ENCODE data around the gene RSAD2.
A peak's percentile ranks its signal among the peaks of the same experiment; 100 is the strongest.
"Not testable (repeated sequence)": the region's sequence is repeated elsewhere in the genome, so short reads cannot be mapped to it uniquely, and the experiment has no call there.

The RSAD2 gene

GRCh38 chr2:6864923-6865345 is 12.6 kb upstream of the RSAD2 start:
- no peak for DNase-seq (ENCODE audit: low spot score)

DNA sequence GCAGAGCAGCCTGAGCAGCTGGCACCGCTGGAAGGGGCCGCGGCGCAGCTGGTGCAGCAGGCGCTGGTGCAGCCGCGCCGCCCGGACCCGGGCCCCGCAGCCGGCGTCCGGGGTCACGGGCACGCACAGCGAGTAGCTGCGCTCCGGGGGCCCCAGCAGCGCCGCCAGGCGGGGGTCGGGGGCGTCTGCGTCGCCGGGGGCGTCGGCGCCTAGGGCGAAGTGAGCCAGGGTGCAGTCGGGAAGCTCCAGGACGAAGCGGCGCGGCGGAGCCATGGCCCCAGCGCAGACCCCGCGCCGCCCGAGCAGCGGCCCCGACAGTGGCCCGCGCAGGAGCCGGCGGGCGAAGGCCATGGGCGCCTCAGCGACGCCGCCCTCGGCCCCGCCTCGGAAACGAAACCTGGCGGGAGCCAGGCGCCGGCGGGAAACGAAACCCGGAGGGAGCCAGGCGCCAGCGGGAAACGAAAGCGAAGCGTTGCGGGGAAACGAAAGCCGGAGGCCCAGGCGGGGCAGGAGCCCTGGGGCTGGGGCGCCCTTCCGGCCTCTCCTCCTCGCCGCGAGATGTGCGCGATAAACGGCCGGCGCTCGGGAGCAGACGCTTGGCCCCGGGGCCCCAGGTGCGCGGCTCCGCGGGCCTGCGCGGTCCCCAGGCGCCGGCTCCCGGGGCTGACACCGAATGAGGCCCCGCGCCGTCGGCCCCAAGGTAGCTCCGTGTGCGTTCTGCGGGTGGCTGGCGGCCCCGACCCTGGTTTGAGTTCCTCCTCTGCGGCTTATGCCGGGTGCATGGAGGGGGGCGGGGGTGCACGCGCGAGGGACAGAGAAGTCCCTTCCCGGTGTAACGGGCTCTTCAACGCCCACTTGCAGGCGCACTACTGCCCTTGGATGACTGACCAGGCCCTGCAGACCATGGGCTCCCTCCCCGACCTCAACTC is 12.0 kb upstream of the RSAD2 start, which contains the start of gene CMPK2:
TSS of gene CMPK2 (minus strand) at position 562 of the 929 bp plus-strand sequence. CDS start at position 351, 211 bp downstream.
- peak; percentile 85 for DNase-seq (ENCODE audit: low spot score)

GRCh38 chr2:6866275-6866671 is 11.3 kb upstream of the RSAD2 start:
- DNase-seq (ENCODE audit: low spot score): peak; percentile 48

DNA sequence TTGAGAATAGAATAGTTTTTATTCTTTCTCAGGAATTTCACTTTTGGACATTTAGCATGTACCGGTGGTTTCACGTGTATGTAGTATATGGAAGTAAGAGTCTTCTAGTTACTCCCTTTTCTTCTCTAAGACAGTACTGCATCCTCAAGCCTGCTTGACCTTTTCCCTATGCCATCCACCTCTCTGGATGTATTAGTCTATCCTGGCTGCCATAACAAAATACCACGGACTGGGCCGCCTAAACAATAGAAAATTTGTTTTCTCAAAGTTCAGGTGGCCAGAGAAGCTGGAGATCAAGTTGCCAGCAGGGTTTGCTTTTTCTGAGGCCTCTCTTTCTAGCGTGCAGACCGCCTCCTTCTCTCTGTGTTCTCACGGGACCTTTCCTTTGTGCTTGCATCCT is 10.6 kb upstream of the RSAD2 start:
- DNase-seq (ENCODE audit: low spot score): no peak

- no peak for DNase-seq (ENCODE audit: low spot score)
Observed at GRCh38 chr2:6872394-6872793, 5.2 kb upstream of the RSAD2 start.

GRCh38 chr2:6874032-6874431 is 3.5 kb upstream of the RSAD2 start:
- DNase-seq (ENCODE audit: low spot score): no peak

GRCh38 chr2:6876309-6876708 is 1.3 kb upstream of the RSAD2 start:
- DNase-seq (ENCODE audit: low spot score): no peak

DNA sequence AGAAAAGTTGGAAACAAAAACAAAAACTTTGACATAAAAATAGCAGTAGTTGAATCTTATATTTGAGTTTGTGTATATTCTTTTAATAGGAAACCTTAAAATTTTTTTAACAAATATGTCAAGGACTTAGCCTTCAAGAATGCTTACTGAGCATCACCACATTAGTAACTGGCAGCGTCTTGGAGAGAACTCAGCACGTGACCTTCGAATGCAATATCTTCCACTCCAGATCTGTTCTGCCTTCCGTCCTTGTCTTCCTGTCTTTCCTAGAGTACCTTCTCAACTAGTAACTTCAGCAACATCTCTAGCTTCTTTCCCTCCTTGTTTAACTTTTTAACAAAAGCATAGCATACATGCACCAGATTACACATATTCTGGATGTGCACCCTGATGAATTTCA is 972 bp downstream of the RSAD2 start:
- no peak for DNase-seq (ENCODE audit: low spot score)

GRCh38 chr2:6879011-6879410 is 1.4 kb downstream of the RSAD2 start:
- no peak for DNase-seq (ENCODE audit: low spot score)

GRCh38 chr2:6880200-6880733 is 2.7 kb downstream of the RSAD2 start:
- no peak for DNase-seq (ENCODE audit: low spot score)

DNA sequence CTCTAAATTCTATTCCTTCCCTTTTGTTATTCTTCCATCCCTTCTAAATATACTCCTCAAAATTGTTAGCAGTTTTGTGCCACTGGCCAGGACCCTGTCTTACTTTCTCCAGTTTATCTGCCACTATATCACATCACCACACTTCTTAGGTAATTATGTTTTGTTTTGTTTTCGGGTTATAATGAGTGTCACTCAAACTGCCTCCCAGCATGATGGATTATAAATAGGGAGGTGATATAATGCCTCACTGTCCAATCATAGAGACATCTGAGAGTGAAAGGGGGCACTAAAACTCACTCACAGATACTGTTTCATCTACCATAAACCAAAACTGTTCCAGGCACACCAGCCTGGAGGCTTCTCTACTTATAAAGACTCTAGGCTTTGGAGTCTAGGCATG is 3.5 kb downstream of the RSAD2 start:
- DNase-seq (ENCODE audit: low spot score): no peak

DNA sequence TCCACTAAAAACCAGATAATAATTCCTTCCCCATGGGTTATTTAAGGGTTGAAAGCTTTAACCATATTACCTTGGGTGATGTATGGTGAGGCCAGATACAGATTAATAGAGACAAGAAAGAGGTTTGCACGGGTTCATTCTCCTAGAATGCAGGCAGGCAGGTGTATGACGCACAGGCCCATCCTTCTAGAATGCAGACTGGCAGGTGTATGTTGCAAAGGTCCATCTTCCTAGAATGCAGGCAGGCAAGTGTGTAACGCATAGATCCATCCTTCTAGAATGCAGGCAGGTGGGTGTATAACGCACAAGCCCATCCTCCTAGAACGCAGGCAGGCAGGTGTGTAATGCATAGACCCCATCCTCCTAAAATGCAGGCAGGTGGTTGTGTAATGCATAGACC is 3.9 kb downstream of the RSAD2 start:
- no peak for DNase-seq (ENCODE audit: low spot score)

GRCh38 chr2:6883448-6884122 is 6.0 kb downstream of the RSAD2 start:
- no peak for DNase-seq (ENCODE audit: low spot score)

DNA sequence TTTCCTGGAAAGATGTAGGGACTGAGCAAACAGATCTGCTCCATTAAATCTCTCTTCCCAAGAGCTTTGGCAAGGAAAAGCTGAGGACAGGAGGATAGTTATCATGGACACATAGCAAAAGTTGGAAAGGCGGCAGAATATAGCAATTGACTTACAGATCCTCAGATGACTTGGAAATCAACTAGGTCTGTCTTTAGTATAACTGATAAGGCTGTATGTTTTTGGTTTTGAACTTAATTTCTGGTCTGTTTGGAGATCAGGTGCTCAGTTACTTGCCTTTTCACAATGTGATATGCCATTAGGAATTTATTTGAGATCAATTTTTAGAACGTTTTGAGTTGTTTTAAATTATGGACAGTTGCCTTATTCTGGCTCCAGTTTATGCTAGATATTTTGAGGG is 8.0 kb downstream of the RSAD2 start:
- DNase-seq (ENCODE audit: low spot score): no peak

- DNase-seq (ENCODE audit: low spot score): no peak
Observed at GRCh38 chr2:6885968-6886367, 8.4 kb downstream of the RSAD2 start.

DNA sequence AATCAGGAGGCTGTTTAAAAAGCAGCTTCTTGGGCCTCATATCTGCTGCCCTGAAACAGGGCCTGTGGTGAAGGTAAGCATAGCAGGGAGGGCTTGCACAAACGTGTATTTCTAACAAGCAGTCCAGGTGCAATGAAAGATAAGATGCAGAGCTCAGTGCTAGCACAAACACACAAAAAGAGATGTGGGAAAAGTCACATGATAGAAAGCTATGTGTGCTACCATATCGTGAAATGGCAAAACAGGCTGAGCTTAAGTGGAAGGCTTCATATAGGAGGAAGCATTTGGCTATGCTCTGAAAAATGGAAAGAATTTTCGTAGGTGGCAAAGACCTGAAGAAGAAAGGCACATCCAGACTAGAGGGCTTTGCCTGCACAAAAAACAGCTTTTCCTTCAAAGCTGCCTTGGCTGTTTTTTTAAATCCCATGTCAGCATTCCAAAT is 10.2 kb downstream of the RSAD2 start:
- DNase-seq (ENCODE audit: low spot score): no peak

DNA sequence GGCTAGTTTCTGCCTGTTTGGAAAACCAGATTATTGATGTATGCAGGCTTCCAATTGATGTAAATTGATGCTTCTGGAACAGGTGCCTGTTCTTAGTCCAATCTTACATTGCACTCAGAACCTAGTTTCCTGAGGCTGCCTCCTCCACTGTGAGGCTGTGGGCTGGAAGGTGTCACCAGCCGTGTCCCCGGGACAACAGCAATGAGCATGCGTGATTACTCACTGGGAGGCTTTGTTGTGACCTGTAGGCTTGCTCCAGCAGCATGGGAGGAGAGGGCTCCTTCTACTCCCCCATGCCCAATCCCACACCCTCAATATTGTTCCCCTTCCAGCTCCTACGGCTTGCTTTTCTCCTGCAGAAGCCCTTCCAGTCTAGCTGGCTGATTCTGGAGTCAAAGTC is 11.1 kb downstream of the RSAD2 start:
- DNase-seq (ENCODE audit: low spot score): no peak

DNA sequence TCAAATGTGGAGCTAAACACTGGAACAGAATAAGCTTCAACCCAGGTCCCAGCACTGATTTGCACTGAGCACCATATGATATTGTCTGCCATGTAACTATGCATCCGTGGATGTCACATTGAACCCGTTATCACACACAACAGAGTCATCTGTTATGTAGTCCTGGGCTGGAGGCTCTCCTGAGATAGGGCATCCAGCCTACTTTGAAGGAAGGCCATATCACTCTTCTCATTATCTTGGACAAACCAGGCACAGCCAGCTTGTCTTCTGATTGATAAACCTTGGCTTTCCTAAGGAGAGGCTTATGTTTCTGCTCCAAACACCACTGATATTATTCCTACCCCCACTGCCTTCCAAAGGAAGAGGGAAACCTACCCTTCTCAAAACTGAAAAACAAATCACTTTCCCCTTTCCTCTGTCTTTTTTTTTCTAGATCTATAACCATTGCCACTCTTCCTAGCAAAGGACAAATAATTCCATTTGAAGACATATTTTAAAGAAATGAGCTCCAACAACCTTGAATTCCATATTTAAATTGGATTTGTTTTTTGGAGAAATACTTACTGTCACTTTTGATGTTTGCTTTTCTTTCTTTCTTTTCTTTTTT is 16.4 kb downstream of the RSAD2 start:
- no peak for DNase-seq (ENCODE audit: low spot score)

DNA sequence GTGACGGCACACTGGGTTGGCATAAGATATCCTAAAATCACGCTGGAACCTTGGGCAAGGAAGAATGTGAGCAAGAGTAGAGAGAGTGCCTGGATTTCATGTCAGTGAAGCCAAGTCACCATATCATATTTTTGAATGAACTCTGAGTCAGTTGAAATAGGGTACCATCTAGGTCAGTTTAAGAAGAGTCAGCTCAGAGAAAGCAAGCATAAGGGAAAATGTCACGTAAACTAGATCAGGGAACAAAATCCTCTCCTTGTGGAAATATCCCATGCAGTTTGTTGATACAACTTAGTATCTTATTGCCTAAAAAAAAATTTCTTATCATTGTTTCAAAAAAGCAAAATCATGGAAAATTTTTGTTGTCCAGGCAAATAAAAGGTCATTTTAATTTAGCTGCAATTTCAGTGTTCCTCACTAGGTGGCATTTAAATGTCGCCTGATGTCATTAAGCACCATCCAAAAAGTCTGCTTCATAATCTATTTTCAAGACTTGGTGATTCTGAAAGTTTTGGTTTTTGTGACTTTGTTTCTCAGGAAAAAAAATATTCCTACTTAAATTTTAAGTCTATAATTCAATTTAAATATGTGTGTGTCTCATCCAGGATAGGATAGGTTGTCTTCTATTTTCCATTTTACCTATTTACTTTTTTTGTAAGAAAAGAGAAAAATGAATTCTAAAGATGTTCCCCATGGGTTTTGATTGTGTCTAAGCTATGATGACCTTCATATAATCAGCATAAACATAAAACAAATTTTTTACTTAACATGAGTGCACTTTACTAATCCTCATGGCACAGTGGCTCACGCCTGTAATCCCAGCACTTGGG is 19.6 kb downstream of the RSAD2 start:
- DNase-seq (ENCODE audit: low spot score): peak; percentile 21

- DNase-seq (ENCODE audit: low spot score): not testable (repeated sequence)
Observed at GRCh38 chr2:6902581-6902980, 25.0 kb downstream of the RSAD2 start.

DNA sequence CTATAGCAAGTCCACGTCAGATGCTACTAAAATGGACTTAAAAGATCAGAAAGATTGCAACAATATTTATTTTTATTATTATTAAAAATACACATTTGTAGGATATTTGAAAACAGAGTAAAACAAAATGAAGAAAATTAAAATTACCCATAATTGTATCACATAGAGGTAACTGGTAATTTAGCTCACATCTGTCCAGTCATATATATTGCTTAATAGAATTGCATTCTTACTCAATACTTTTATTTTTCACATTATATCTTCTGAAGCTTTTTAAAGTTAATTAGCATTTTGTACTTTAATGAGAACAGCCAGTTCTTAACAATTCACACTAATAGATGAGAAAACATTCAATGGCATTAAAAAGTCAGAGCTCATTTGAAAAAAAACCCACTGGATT is 28.1 kb downstream of the RSAD2 start:
- DNase-seq (ENCODE audit: low spot score): no peak
